ENCODE measurements around the gene SACS. TPM values are rescaled to one million over a fixed set of nuclear protein-coding genes. Genes with fewer than 3 reads are reported as not detected.

Gene SACS
- total RNA-seq, 1 experiment from 2014 or later = 53.0 TPM

DNA sequence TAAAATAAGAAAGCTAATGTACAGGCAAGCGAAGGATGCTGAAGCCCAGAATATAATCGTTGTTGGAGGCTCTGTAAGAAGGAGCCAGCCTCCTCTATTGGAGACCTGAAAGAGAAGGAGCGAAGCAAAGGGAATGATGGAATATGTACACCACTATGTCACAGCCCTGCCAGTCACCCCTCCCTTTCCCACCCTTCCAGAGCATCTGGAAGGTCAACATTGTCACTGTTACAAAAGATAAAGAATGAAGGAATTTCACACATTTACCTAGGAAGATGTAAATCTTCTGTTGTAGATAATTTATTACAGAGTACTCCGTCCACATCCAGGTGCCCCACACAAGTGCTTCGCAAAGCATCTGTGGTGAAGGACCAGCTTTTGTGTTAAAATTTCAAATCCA is 39.7 kb upstream of the SACS start:
- Histone ChIP-seq H2AFZ (ENCODE audit: low read length) (no peak overlapping the region), H3K79me2 (ENCODE audit: insufficient read depth, low read length) (no peaks in the 10 kb centered on the region), H3K23me2 (ENCODE audit: insufficient read length, low read depth, low read length, poor library complexity, severe bottlenecking) (no peaks in the 10 kb centered on the region), H3K14ac (ENCODE audit: insufficient read depth, low read length) (no peak overlapping the region), H3K9ac (ENCODE audit: extremely low read depth, insufficient read length, low read length) (no peak overlapping the region), H2BK5ac (ENCODE audit: insufficient read length, low read length) (no peak overlapping the region), H4K8ac (replicated peaks; ENCODE audit: insufficient read length, low read depth, low read length) (no peak overlapping the region), H3K79me1 (ENCODE audit: insufficient read depth, low read depth, low read length, poor library complexity, severe bottlenecking) (no peaks in the 10 kb centered on the region), H3K27ac (ENCODE audit: insufficient read length, low read depth, low read length) (no peak overlapping the region), H3K18ac (ENCODE audit: insufficient read length, low read depth, low read length) (no peak overlapping the region), H3K9me3 (ENCODE audit: control insufficient read depth, low read depth, low read length) (no peaks in the 10 kb centered on the region), H3K4ac (ENCODE audit: low read depth, low read length) (no peak overlapping the region), H2BK20ac (ENCODE audit: low read depth, low read length, poor library complexity, severe bottlenecking) (no peak overlapping the region), H2BK15ac (ENCODE audit: low read depth, low read length) (no peak overlapping the region), H3K27me3 (ENCODE audit: insufficient read depth, low read length) (no peaks in the 10 kb centered on the region), H4K91ac (ENCODE audit: insufficient read length, low read depth, low read length) (no peak overlapping the region), H4K20me1 (ENCODE audit: control insufficient read depth, insufficient read depth, insufficient read length) (no peaks in the 10 kb centered on the region), H2BK120ac (ENCODE audit: low read depth, low read length, poor library complexity, severe bottlenecking) (no peak overlapping the region), H3K4me2 (ENCODE audit: insufficient read depth, insufficient read length, low read length) (no peak overlapping the region), H2AK5ac (ENCODE audit: insufficient read length, low read length) (no peak overlapping the region), H3K56ac (ENCODE audit: insufficient read length, low read depth, low read length) (no peak overlapping the region), H3T11ph (ENCODE audit: low read length) (no peak overlapping the region), H3K23ac (ENCODE audit: insufficient read length, low read depth, low read length) (no peak overlapping the region), H4K5ac (ENCODE audit: insufficient read length, low read depth, low read length) (no peak overlapping the region), H3K4me1 (ENCODE audit: insufficient read depth, low read length) (peaks cover 5% of the 10 kb centered on the region; the same call in 1 of the 2 replicates), H2BK12ac (ENCODE audit: insufficient read length, low read depth, low read length) (no peak overlapping the region)
- H3K9me3 Mint-ChIP-seq = no peaks in the 10 kb centered on the region
- no peaks in the 10 kb centered on the region for H3K27me3 Mint-ChIP-seq (ENCODE audit: low read depth)
- no CpG with 5 or more reads among the region's 5 CpGs for WGBS (ENCODE audit: extremely low coverage, insufficient read length, low lambda C conversion rate)
- no peak for DNase-seq
- H3K27ac Mint-ChIP-seq = no peak overlapping the region
- H3K4me3 Mint-ChIP-seq = no peak overlapping the region
- peaks cover 23 to 30% of the 10 kb centered on the region in 2 experiments for H3K4me1 Mint-ChIP-seq
- TF ChIP-seq, protein P1, sequence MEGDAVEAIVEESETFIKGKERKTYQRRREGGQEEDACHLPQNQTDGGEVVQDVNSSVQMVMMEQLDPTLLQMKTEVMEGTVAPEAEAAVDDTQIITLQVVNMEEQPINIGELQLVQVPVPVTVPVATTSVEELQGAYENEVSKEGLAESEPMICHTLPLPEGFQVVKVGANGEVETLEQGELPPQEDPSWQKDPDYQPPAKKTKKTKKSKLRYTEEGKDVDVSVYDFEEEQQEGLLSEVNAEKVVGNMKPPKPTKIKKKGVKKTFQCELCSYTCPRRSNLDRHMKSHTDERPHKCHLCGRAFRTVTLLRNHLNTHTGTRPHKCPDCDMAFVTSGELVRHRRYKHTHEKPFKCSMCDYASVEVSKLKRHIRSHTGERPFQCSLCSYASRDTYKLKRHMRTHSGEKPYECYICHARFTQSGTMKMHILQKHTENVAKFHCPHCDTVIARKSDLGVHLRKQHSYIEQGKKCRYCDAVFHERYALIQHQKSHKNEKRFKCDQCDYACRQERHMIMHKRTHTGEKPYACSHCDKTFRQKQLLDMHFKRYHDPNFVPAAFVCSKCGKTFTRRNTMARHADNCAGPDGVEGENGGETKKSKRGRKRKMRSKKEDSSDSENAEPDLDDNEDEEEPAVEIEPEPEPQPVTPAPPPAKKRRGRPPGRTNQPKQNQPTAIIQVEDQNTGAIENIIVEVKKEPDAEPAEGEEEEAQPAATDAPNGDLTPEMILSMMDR (conservative IDR thresholded peaks at IDR 0.05) = no peak
- H3K36me3 Mint-ChIP-seq (ENCODE audit: insufficient read depth in 1 of 3, low read depth in 3 of 3) = no peaks in the 10 kb centered on the region
